Stimulated activated CD4-positive, alpha-beta T cell treated with anti-CD3 and anti-CD28 coated beads, Interleukin-12 subunit alpha, Interleukin-12 subunit beta, amount 100 ng/mL, for 24 hours (primary cell): Measurements from ENCODE around the gene FAM53A.

Experiments
- DNase-seq, 2 experiments: peaks; one replicate each; pipeline ENCODE4 v3.0.0-alpha.2; 2020; ENCODE audit warnings: low read depth in 2 of 2

FAM53A gene

GRCh38 chr4:1604181-1604705 lies 79.9 kb downstream of the FAM53A start:
- DNase-seq, result no peak

GRCh38 chr4:1603413-1604135 lies 80.5 kb downstream of the FAM53A start:
- no peak for DNase-seq

DNA sequence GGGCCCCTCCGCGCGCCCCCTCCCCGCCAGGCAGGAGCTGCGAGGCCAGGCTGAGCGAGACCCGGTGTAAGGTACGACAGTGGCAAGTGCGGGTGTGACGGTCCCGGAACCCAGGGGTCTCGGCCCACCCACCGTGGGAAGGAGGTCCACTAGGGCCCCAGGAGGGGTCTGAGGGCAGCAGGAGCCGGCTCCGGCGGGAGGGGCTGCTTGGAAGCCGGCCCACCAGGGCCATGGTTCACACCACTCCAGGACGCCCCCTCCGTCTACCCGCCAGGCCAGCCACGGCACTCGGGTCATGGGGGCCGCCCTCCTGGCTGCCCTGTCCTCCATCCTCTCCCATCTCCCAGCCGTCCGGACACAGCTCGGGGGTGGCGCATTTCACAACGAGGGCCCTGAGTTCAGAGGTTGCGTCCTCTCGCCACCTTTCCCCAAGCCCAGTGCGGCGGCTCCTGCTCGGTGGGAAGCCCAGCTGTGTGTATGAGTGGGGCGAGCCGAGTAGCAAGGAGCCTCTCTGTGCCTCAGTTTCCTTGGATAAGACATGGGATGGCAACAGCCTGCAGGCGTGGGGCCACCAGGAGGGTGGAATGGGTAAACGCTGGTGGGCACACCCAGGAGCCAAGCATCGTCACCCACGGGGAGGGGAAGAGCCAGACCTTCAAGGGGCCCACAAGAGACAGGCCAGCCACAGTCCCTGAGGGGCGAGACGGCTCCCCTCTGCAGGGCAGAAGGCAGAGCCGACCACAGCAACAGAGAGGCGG lies 81.3 kb downstream of the FAM53A start:
- DNase-seq, result no peak

DNA sequence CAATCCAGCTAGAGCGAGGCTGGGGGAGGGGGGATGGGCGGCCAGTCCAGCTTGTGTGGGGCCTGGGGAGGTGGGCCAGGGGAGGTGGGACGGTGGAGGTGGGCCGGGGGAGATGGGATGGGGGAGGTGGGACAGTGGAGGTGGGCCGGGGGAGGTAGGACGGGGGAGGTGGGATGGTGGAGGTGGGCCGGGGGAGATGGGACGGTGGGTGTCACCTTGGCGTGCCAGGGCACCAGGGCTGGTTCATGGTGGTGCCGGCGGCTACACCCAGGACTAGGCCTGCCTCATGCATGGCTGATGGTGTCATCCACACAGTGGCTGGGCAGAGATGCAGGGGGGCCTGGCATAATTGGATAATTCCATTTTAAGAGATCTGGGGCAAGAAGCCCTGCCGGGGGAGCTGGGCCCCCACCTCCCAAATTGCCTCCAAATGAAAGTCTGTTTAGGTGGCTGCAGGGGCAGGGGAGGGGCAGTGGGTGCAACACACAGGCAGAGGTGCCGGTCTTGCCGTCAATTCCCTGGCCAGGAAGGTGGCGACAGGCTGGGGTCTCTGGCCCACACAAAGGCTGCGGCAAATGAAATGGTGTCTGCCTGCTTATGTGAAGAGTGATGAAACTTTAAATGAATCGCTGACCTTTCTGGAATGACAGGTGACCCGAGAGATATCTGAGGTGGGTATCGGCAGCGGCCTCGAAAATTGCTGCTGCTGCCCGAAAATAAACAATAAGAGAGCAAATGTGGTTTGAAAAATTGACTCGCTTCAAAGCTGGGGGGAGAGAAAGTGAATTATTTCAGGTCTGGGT lies 82.1 kb downstream of the FAM53A start:
- DNase-seq, result no peak

DNA sequence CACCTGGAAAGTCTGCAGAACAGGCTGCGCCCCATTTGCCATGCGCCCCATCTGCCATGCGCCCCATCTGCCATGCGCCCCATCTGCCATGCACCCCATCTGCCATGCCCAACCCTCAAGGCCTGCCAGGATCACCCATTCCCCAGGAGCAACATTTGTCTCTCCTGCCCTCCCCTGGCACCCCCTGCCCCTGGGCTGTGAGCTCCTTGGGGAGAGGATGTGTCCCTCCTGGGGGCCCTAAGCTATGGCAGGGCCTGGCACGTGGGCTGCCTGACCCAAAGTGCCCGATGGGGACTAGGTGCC lies 82.6 kb downstream of the FAM53A start:
- DNase-seq, result no peak

DNA sequence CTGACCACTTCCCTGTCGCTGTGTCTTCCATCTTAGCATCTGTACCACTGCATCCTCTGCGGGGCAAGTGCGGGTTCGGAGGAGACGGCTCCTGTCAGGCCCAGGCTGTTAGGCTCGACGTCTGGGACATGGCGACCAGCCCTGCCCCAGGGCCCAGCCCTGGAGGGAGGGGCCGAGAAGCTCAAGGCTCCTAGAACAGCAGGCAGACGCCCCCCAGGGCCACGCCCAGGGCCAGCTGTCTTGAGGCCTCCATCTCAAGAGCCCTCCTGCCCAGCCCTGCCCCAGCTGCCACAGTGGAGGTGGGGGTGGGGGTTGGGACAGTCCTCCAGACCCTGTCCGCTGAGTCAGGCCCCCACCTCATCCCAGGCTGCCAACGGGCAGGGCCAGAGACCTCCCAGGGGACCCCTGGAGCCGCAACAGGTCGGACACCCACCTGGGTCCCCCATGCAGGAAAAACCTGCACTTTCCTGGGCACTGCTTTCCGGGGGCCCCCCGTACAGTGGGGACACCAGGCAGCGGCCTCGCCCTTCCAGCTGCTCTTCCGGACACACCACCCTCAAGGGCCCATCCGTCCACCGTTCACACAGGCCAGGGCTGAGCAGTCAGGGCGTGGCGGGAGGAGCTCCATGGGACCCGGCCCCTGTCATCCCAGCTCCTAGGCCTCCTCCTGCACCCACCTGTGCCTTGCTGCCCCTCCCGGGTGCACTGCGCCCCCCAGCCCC lies 83.1 kb downstream of the FAM53A start:
- DNase-seq, result no peak

DNA sequence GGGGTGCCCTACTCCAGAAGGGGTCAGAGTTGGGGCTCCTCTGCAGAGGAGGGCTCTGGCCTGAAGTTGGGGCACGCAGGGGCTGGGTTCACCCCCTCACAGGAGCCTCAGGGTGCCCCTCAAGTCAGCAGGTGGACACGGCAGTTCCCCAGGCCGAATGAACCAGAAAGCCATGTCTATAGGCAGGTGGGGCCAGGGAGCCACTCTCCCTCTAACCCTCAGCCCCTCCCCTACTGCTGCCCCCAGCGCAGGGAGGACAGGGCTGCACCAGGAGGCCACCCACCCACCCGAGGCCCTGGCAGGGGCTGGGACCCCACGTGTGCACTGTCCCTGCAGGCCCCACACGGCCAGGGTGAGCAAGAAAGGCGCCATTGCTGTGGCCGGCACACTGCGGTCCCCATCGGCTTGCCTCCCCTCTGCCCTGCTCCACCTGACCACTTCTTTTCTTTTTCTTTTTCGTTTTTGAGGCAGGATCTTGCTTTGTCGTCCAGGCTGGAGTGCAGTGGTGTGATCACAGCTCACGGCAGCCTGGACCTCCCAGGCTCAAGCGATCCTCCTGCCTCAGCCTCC lies 83.8 kb downstream of the FAM53A start:
- no peak for DNase-seq

GRCh38 chr4:1599491-1600210 lies 84.5 kb downstream of the FAM53A start:
- no peak for DNase-seq

DNA sequence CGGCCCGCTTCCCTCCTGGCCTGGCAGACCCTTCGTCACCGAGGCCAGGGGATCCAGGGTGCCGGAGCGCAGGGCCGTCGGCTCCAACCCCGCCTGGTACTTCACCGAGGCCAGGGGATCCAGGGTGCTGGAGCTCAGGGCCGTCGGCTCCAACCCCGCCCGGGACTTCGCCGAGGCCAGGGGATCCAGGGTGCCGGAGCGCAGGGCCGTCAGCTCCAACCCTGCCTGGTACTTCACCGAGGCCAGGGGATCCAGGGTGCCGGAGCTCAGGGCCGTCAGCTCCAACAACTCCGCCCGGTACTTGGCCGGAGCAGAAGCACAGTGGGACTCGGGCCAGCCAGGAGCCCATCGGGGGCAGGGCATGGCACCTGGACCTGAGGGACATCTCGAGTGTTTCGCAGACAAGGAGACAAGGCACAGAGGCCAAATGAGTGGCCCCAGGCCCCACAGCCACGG lies 85.1 kb downstream of the FAM53A start:
- no peak for DNase-seq

GRCh38 chr4:1598206-1599025 lies 85.7 kb downstream of the FAM53A start:
- no peak for DNase-seq

- no peak for DNase-seq
Measured at GRCh38 chr4:1597021-1597931, 86.8 kb downstream of the FAM53A start.

DNA sequence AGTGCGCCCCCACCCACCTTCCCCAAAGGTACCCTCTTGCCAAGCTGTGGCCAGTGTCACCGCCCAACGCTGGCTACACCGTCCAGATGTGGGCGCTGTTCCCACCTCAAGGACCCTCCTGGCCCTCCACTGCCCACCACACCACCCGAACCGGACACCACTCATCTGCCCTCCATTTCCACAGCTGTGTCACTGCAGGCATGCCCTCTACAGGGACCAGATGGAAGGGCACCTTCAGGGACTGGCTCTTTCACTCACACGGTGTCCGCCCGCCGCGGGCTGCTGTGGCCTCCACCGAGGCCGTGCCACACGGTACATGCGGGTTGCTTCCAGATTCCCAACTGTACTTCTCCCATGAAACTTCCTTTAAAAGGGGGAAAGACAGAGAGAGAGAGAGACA lies 87.7 kb downstream of the FAM53A start:
- no peak for DNase-seq

- DNase-seq, result no peak
Measured at GRCh38 chr4:1595789-1596325, 88.3 kb downstream of the FAM53A start.

- no peak for DNase-seq
Measured at GRCh38 chr4:1594871-1595788, 89.0 kb downstream of the FAM53A start.

DNA sequence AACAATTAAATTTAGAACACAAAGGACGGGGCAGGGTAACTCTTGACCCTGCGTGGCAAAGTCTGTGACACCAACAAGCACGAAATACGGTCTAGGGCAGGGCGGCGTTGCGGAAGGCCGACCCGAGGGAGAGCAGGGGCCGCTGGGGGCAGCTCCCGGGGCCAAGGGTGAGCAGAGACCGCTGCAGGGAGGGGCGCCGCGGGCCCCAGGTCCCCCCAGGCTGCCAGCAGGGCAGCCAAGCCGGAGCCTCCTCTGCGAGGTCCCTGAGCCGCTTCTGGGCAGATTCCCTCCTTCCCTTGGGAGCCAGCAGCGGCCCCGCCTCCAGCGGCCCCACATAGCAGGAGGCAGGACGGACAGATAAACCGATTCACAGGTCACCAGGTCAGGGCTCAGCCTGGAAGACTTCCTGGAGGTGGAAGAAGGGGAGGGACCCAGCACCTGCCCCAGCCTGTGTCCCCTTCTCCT lies 90.2 kb downstream of the FAM53A start:
- no peak for DNase-seq

DNA sequence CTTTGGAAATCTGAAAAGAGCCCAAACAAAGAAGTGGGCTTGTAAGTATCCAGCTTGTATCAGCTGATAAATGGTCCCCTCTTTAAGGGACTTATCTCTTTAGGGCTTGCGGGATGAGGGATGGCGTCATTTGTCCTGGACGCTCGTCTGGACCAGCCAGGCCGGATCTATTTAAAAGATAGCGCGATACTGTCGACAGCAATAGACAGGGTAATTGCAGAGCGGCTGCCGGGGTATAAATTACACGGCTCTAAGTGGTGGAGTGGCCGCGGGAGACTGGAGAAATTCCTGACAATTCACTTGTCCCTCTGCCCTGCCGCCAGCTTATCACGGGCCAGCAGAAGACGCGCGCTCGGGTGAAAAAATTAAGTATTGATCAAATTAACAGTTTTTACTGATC lies 90.7 kb downstream of the FAM53A start:
- no peak for DNase-seq

GRCh38 chr4:1592709-1593417 lies 91.2 kb downstream of the FAM53A start:
- DNase-seq, result no peak
